Measurements from ENCODE around the gene ARPIN.
"Not testable (repeated sequence)": the region's sequence is repeated elsewhere in the genome, so short reads cannot be mapped to it uniquely, and the experiment has no call there.

Gene ARPIN

GRCh38 chr15:89874926-89875564 is 37.7 kb downstream of the ARPIN start:
- TF ChIP-seq, protein P1, sequence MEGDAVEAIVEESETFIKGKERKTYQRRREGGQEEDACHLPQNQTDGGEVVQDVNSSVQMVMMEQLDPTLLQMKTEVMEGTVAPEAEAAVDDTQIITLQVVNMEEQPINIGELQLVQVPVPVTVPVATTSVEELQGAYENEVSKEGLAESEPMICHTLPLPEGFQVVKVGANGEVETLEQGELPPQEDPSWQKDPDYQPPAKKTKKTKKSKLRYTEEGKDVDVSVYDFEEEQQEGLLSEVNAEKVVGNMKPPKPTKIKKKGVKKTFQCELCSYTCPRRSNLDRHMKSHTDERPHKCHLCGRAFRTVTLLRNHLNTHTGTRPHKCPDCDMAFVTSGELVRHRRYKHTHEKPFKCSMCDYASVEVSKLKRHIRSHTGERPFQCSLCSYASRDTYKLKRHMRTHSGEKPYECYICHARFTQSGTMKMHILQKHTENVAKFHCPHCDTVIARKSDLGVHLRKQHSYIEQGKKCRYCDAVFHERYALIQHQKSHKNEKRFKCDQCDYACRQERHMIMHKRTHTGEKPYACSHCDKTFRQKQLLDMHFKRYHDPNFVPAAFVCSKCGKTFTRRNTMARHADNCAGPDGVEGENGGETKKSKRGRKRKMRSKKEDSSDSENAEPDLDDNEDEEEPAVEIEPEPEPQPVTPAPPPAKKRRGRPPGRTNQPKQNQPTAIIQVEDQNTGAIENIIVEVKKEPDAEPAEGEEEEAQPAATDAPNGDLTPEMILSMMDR (IDR thresholded peaks at IDR 0.05; ENCODE audit: low read depth, low read length) = peak; percentile 99
- DNase-seq (ENCODE audit: extremely low read depth, low read depth) = no peak

GRCh38 chr15:89870688-89871288 is 42.0 kb downstream of the ARPIN start:
- TF ChIP-seq, protein P1 (IDR thresholded peaks at IDR 0.05; ENCODE audit: low read depth, low read length) = no peak

DNA sequence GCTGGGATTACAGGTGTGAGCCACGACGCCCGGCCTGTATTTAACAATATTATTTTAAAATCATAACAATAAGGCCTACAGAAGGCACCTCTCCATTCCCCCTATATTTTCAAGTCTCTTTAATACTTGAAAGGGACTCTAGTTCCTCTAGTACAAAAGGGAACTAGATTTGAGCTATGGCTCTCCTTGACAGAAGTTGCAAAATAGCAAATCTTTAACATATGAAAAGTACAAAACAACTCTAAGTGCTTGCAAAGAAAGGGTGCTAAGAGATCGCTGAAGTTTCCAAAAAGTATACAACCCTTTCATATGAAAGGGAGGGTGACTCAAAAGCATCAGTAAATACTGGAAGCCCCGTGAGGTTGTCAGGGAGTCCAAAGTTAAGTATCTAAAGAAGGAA is 42.7 kb downstream of the ARPIN start:
- TF ChIP-seq, protein P1 (IDR thresholded peaks at IDR 0.05; ENCODE audit: low read depth, low read length) = no peak
- no peak for DNase-seq (ENCODE audit: extremely low read depth, low read depth)

More at GRCh38 chr15:89870688-89871288, 42.0 kb downstream of the ARPIN start:
- no peak for DNase-seq (ENCODE audit: extremely low read depth, low read depth)

- DNase-seq (ENCODE audit: extremely low read depth, low read depth) = not testable (repeated sequence)
Measured at GRCh38 chr15:89869490-89869889, 43.3 kb downstream of the ARPIN start.

GRCh38 chr15:89864958-89865739 is 47.6 kb downstream of the ARPIN start:
- TF ChIP-seq, protein P1 (IDR thresholded peaks at IDR 0.05; ENCODE audit: low read depth, low read length) = no peak
- no peak for DNase-seq (ENCODE audit: extremely low read depth, low read depth)

- TF ChIP-seq, protein P1 (IDR thresholded peaks at IDR 0.05; ENCODE audit: low read depth, low read length) = peak; percentile 19; the same call in 1 of the 2 replicates
- DNase-seq (ENCODE audit: extremely low read depth, low read depth) = no peak
Measured at GRCh38 chr15:89863918-89864317, 48.8 kb downstream of the ARPIN start.

GRCh38 chr15:89860891-89861290 is 51.9 kb downstream of the ARPIN start:
- DNase-seq (ENCODE audit: extremely low read depth, low read depth) = no peak
- TF ChIP-seq, protein P1 (IDR thresholded peaks at IDR 0.05; ENCODE audit: low read depth, low read length) = no peak

All from AG09319 (cell line).